Stimulated activated naive B cell treated with anti-CD40 and anti-IgM and Interleukin-4, amounts not matched to agents 10 μg/mL and 1 μg/mL and 100 μg/mL, for 72 hours (primary cell): ENCODE results near the gene PHACTR1.
A peak's percentile ranks its signal among the peaks of the same experiment; 100 is the strongest.
"Not testable (repeated sequence)": the region's sequence is repeated elsewhere in the genome, so short reads cannot be mapped to it uniquely, and the experiment has no call there.

Experiments used
- ATAC-seq, 2 donors: fragments of 150-1000 bp; cut with Tn5 transposase; replicated peaks; 2 replicates each; pipeline ENCODE4 v1.10.0; 2021; ENCODE audit warnings: moderate library complexity in 1 of 2
- DNase-seq: peaks from one replicate; pipeline ENCODE4 v3.0.0; 2021
- H3K27ac Mint-ChIP-seq: one replicate; pipeline ENCODE4 v1.8.0; 2022; ENCODE audit warnings: mild to moderate bottlenecking, mixed read lengths
- H3K27me3 Mint-ChIP-seq, 2 donors: one replicate each; pipeline ENCODE4 v1.8.0; 2022; ENCODE audit warnings: mixed read lengths in 2 of 2
- H3K36me3 Mint-ChIP-seq, 2 donors: one replicate each; pipeline ENCODE4 v1.8.0; 2022; ENCODE audit warnings: mixed read lengths in 2 of 2, mild to moderate bottlenecking in 1 of 2
- H3K4me1 Mint-ChIP-seq, 2 donors: one replicate each; pipeline ENCODE4 v1.8.0; 2022; ENCODE audit warnings: mixed read lengths in 2 of 2, mild to moderate bottlenecking in 1 of 2
- H3K4me3 Mint-ChIP-seq, 2 donors: one replicate each; pipeline ENCODE4 v1.8.0; 2022; ENCODE audit warnings: mild to moderate bottlenecking in 2 of 2, mixed read lengths in 2 of 2, moderate library complexity in 1 of 2
- H3K9me3 Mint-ChIP-seq, 2 donors: one replicate each; pipeline ENCODE4 v1.8.0; 2022; ENCODE audit warnings: mixed read lengths in 2 of 2, mild to moderate bottlenecking in 1 of 2

PHACTR1 gene

GRCh38 chr6:12720310-12720709, 3.7 kb downstream of the PHACTR1 start:
- no peak for ATAC-seq
- Mint-ChIP-seq H3K4me1 (peaks cover 0 to 2% of the 10 kb centered on the region in 2 donors), H3K9me3 (peaks cover 0 to 1% of the 10 kb centered on the region in 2 donors), H3K36me3 (no peaks in the 10 kb centered on the region), H3K27me3 (peaks cover 26 to 27% of the 10 kb centered on the region in 2 donors), H3K27ac (peak overlapping the region; percentile 5), H3K4me3 (no peak overlapping the region)
- DNase-seq: no peak

- ATAC-seq (no peak), DNase-seq (no peak)
- H3K36me3 Mint-ChIP-seq: no peaks in the 10 kb centered on the region
- no peaks in the 10 kb centered on the region for H3K9me3 Mint-ChIP-seq
- no peaks in the 10 kb centered on the region for H3K4me1 Mint-ChIP-seq
- H3K27ac Mint-ChIP-seq: no peak overlapping the region
- H3K27me3 Mint-ChIP-seq: peaks cover 20 to 26% of the 10 kb centered on the region in 2 donors
- H3K4me3 Mint-ChIP-seq: no peak overlapping the region
Observed at GRCh38 chr6:12725263-12725662, 8.7 kb downstream of the PHACTR1 start.

GRCh38 chr6:12729467-12729866, 12.9 kb downstream of the PHACTR1 start:
- no peak for ATAC-seq
- no peak for DNase-seq
- Mint-ChIP-seq H3K27ac (no peak overlapping the region), H3K4me1 (no peaks in the 10 kb centered on the region), H3K27me3 (peaks cover 9 to 15% of the 10 kb centered on the region in 2 donors), H3K4me3 (no peak overlapping the region), H3K9me3 (peaks cover 1% of the 10 kb centered on the region in 2 donors), H3K36me3 (no peaks in the 10 kb centered on the region)

- ATAC-seq: not testable (repeated sequence)
- peaks cover 9 to 15% of the 10 kb centered on the region in 2 donors for H3K27me3 Mint-ChIP-seq
Observed at GRCh38 chr6:12730809-12731208, 14.2 kb downstream of the PHACTR1 start.

GRCh38 chr6:12733876-12734275, 17.3 kb downstream of the PHACTR1 start:
- H3K9me3 Mint-ChIP-seq: peaks cover 6 to 11% of the 10 kb centered on the region in 2 donors
- no peaks in the 10 kb centered on the region for H3K36me3 Mint-ChIP-seq
- no peaks in the 10 kb centered on the region for H3K4me1 Mint-ChIP-seq
- no peak overlapping the region for H3K27ac Mint-ChIP-seq
- H3K4me3 Mint-ChIP-seq: no peak overlapping the region
- H3K27me3 Mint-ChIP-seq: peaks cover 6 to 10% of the 10 kb centered on the region in 2 donors
- ATAC-seq (no peak), DNase-seq (no peak)

More at GRCh38 chr6:12730809-12731208, 14.2 kb downstream of the PHACTR1 start:
- H3K36me3 Mint-ChIP-seq, DNase-seq, H3K4me3 Mint-ChIP-seq, H3K4me1 Mint-ChIP-seq, H3K27ac Mint-ChIP-seq: not testable (repeated sequence)
- H3K9me3 Mint-ChIP-seq: peaks cover 6 to 11% of the 10 kb centered on the region in 2 donors

GRCh38 chr6:12735786-12736185, 19.2 kb downstream of the PHACTR1 start:
- DNase-seq (no peak), ATAC-seq (no peak)
- Mint-ChIP-seq H3K36me3 (no peaks in the 10 kb centered on the region), H3K9me3 (peaks cover 6 to 11% of the 10 kb centered on the region in 2 donors), H3K4me1 (no peaks in the 10 kb centered on the region), H3K27me3 (peaks cover 6 to 12% of the 10 kb centered on the region in 2 donors), H3K27ac (no peak overlapping the region), H3K4me3 (no peak overlapping the region)

GRCh38 chr6:12748411-12748810, 31.8 kb downstream of the PHACTR1 start:
- Mint-ChIP-seq H3K36me3 (peaks cover 2 to 3% of the 10 kb centered on the region in 2 donors), H3K27ac (no peak overlapping the region), H3K27me3 (peaks cover 44 to 64% of the 10 kb centered on the region in 2 donors), H3K9me3 (peaks cover 5 to 14% of the 10 kb centered on the region in 2 donors), H3K4me1 (peaks cover 0 to 5% of the 10 kb centered on the region in 2 donors), H3K4me3 (no peak overlapping the region)
- DNase-seq (no peak), ATAC-seq (no peak)

GRCh38 chr6:12748815-12749521, 32.4 kb downstream of the PHACTR1 start:
- Mint-ChIP-seq H3K27ac (no peak overlapping the region), H3K4me3 (no peak overlapping the region), H3K9me3 (peaks cover 5 to 14% of the 10 kb centered on the region in 2 donors), H3K36me3 (peaks cover 2 to 3% of the 10 kb centered on the region in 2 donors), H3K4me1 (peaks cover 0 to 5% of the 10 kb centered on the region in 2 donors), H3K27me3 (peaks cover 44 to 64% of the 10 kb centered on the region in 2 donors)
- DNase-seq (no peak), ATAC-seq (no peak)

- peaks cover 5 to 14% of the 10 kb centered on the region in 2 donors for H3K9me3 Mint-ChIP-seq
- no peak for DNase-seq
- no peak overlapping the region for H3K27ac Mint-ChIP-seq
- H3K4me3 Mint-ChIP-seq: peak overlapping the region in 1 of 2 donors; percentile 20
- peak in 1 of 2 donors; percentile 18 for ATAC-seq
- H3K36me3 Mint-ChIP-seq: peaks cover 2 to 3% of the 10 kb centered on the region in 2 donors
- peaks cover 0 to 5% of the 10 kb centered on the region in 2 donors for H3K4me1 Mint-ChIP-seq
- peaks cover 44 to 64% of the 10 kb centered on the region in 2 donors for H3K27me3 Mint-ChIP-seq
Observed at GRCh38 chr6:12749531-12750379, 33.2 kb downstream of the PHACTR1 start.

GRCh38 chr6:12750416-12750815, 33.8 kb downstream of the PHACTR1 start:
- H3K27ac Mint-ChIP-seq: no peak overlapping the region
- no peak for ATAC-seq
- H3K9me3 Mint-ChIP-seq: peaks cover 0 to 10% of the 10 kb centered on the region in 2 donors
- peaks cover 0 to 5% of the 10 kb centered on the region in 2 donors for H3K4me1 Mint-ChIP-seq
- DNase-seq: no peak
- H3K36me3 Mint-ChIP-seq: peaks cover 2 to 3% of the 10 kb centered on the region in 2 donors
- no peak overlapping the region for H3K4me3 Mint-ChIP-seq
- H3K27me3 Mint-ChIP-seq: peaks cover 39 to 64% of the 10 kb centered on the region in 2 donors

- peaks cover 0 to 5% of the 10 kb centered on the region in 2 donors for H3K4me1 Mint-ChIP-seq
- H3K36me3 Mint-ChIP-seq: peaks cover 0 to 2% of the 10 kb centered on the region in 2 donors
- no peak for DNase-seq
- H3K27me3 Mint-ChIP-seq: peaks cover 33 to 58% of the 10 kb centered on the region in 2 donors
- H3K9me3 Mint-ChIP-seq: peaks cover 0 to 8% of the 10 kb centered on the region in 2 donors
- no peak overlapping the region for H3K4me3 Mint-ChIP-seq
- no peak for ATAC-seq
- no peak overlapping the region for H3K27ac Mint-ChIP-seq
Observed at GRCh38 chr6:12751694-12752325, 35.2 kb downstream of the PHACTR1 start.

- Mint-ChIP-seq H3K9me3 (peaks cover 0 to 6% of the 10 kb centered on the region in 2 donors), H3K4me1 (peaks cover 0 to 5% of the 10 kb centered on the region in 2 donors), H3K36me3 (peaks cover 0 to 2% of the 10 kb centered on the region in 2 donors), H3K27me3 (peaks cover 37 to 55% of the 10 kb centered on the region in 2 donors), H3K27ac (no peak overlapping the region), H3K4me3 (no peak overlapping the region)
- DNase-seq (no peak), ATAC-seq (no peak)
Observed at GRCh38 chr6:12753036-12753435, 36.5 kb downstream of the PHACTR1 start.

GRCh38 chr6:12760226-12760625, 43.7 kb downstream of the PHACTR1 start:
- Mint-ChIP-seq H3K4me1 (no peaks in the 10 kb centered on the region), H3K9me3 (no peaks in the 10 kb centered on the region), H3K27ac (no peak overlapping the region), H3K27me3 (peaks cover 21 to 39% of the 10 kb centered on the region in 2 donors), H3K4me3 (no peak overlapping the region), H3K36me3 (no peaks in the 10 kb centered on the region)
- no peak for DNase-seq
- no peak for ATAC-seq

- no peaks in the 10 kb centered on the region for H3K4me1 Mint-ChIP-seq
- ATAC-seq: no peak
- H3K36me3 Mint-ChIP-seq: no peaks in the 10 kb centered on the region
- H3K4me3 Mint-ChIP-seq: no peak overlapping the region
- H3K27me3 Mint-ChIP-seq: peaks cover 21 to 39% of the 10 kb centered on the region in 2 donors
- H3K27ac Mint-ChIP-seq: no peak overlapping the region
- H3K9me3 Mint-ChIP-seq: no peaks in the 10 kb centered on the region
- DNase-seq: no peak
Observed at GRCh38 chr6:12760911-12761310, 44.3 kb downstream of the PHACTR1 start.
